ENCODE results near the gene FOXK1. TPM values are rescaled to one million over a fixed set of nuclear protein-coding genes. Genes with fewer than 3 reads are reported as not detected.

The FOXK1 gene
- total RNA-seq, 4 donors from 2014 or later = 9.6 to 35.0 (median 12.5) TPM

GRCh38 chr7:4684846-4685245 lies 2.8 kb downstream of the FOXK1 start:
- no peak for TF ChIP-seq CTCF (IDR thresholded peaks at IDR 0.05; ENCODE audit: low read depth)

- no peak for TF ChIP-seq CTCF (IDR thresholded peaks at IDR 0.05; ENCODE audit: low read depth)
Measured at GRCh38 chr7:4687956-4688355, 5.9 kb downstream of the FOXK1 start.

- TF ChIP-seq CTCF (IDR thresholded peaks at IDR 0.05; ENCODE audit: low read depth) = no peak
Measured at GRCh38 chr7:4689151-4689550, 7.1 kb downstream of the FOXK1 start.

GRCh38 chr7:4689668-4690067 lies 7.6 kb downstream of the FOXK1 start:
- TF ChIP-seq CTCF (IDR thresholded peaks at IDR 0.05; ENCODE audit: low read depth) = no peak

- TF ChIP-seq CTCF (IDR thresholded peaks at IDR 0.05; ENCODE audit: low read depth) = no peak
Measured at GRCh38 chr7:4690953-4691856, 9.1 kb downstream of the FOXK1 start.

GRCh38 chr7:4692055-4692454 lies 10.0 kb downstream of the FOXK1 start:
- no peak for TF ChIP-seq CTCF (IDR thresholded peaks at IDR 0.05; ENCODE audit: low read depth)

- no peak for TF ChIP-seq CTCF (IDR thresholded peaks at IDR 0.05; ENCODE audit: low read depth)
Measured at GRCh38 chr7:4693152-4693551, 11.1 kb downstream of the FOXK1 start.
